ENCODE measurements around the gene HELZ. TPM values are rescaled to one million over a fixed set of nuclear protein-coding genes. Genes with fewer than 3 reads are reported as not detected.

Gene HELZ
- total RNA-seq, 1 donor from 2014 or later: 53.4 TPM

GRCh38 chr17:67285360-67285759 lies 40.4 kb upstream of the HELZ start:
- FAIRE-seq: no peak
- Mint-ChIP-seq H3K4me1 (ENCODE audit: low read depth, unreplicated experiment) (peaks cover under 1% of the 10 kb centered on the region), H3K9me3 (ENCODE audit: unreplicated experiment) (no peaks in the 10 kb centered on the region)

GRCh38 chr17:67283731-67284516 lies 38.9 kb upstream of the HELZ start:
- Mint-ChIP-seq H3K4me1 (ENCODE audit: low read depth, unreplicated experiment) (peaks cover 4% of the 10 kb centered on the region), H3K27me3 (ENCODE audit: low read depth, unreplicated experiment) (no peaks in the 10 kb centered on the region), H3K9me3 (ENCODE audit: unreplicated experiment) (no peaks in the 10 kb centered on the region), H3K4me3 (ENCODE audit: unreplicated experiment) (no peak overlapping the region), H3K27ac (ENCODE audit: unreplicated experiment) (no peak overlapping the region), H3K36me3 (ENCODE audit: low read depth, unreplicated experiment) (peaks cover 1% of the 10 kb centered on the region)
- Histone ChIP-seq H3K9ac (ENCODE audit: low read length) (no peak overlapping the region), H3K27ac (ENCODE audit: low read depth, low read length) (no peak overlapping the region), H3K4me2 (ENCODE audit: low read length) (no peak overlapping the region), H3K4me1 (ENCODE audit: insufficient read depth, low read length) (no peaks in the 10 kb centered on the region), H3K79me2 (ENCODE audit: insufficient read depth, low read length) (no peaks in the 10 kb centered on the region), H3K36me3 (ENCODE audit: insufficient read depth, low read length) (no peaks in the 10 kb centered on the region), H3K4me3 (ENCODE audit: insufficient read depth, low read depth, low read length) (no peak overlapping the region), H4K20me1 (ENCODE audit: insufficient read depth, low read length) (no peaks in the 10 kb centered on the region), H3K9me3 (ENCODE audit: insufficient read depth, low read depth, low read length) (no peaks in the 10 kb centered on the region), H3K27me3 (ENCODE audit: insufficient read depth, low read length) (no peaks in the 10 kb centered on the region), H2AFZ (ENCODE audit: low read depth, low read length) (no peak overlapping the region)
- no peak for FAIRE-seq
- no peak for DNase-seq (ENCODE audit: low read depth)
- no peak for TF ChIP-seq CTCF (IDR thresholded peaks at IDR 0.05; ENCODE audit: insufficient read depth, low read depth, low read length)
- no peak for TF ChIP-seq EZH2 (IDR thresholded peaks at IDR 0.05; ENCODE audit: insufficient read depth, low read length)

More at GRCh38 chr17:67285360-67285759, 40.4 kb upstream of the HELZ start:
- no peak overlapping the region for H3K27ac ChIP-seq (ENCODE audit: low read depth, low read length)
- H4K20me1 ChIP-seq (ENCODE audit: insufficient read depth, low read length): no peaks in the 10 kb centered on the region
- no peaks in the 10 kb centered on the region for H3K9me3 ChIP-seq (ENCODE audit: insufficient read depth, low read depth, low read length)
- H3K4me3 ChIP-seq (ENCODE audit: insufficient read depth, low read depth, low read length): no peak overlapping the region
- H3K4me2 ChIP-seq (ENCODE audit: low read length): no peak overlapping the region
- H3K4me3 Mint-ChIP-seq (ENCODE audit: unreplicated experiment): no peak overlapping the region
- no peaks in the 10 kb centered on the region for H3K4me1 ChIP-seq (ENCODE audit: insufficient read depth, low read length)
- DNase-seq (ENCODE audit: low read depth): no peak
- no peaks in the 10 kb centered on the region for H3K27me3 ChIP-seq (ENCODE audit: insufficient read depth, low read length)
- no peak overlapping the region for H2AFZ ChIP-seq (ENCODE audit: low read depth, low read length)
- no peaks in the 10 kb centered on the region for H3K79me2 ChIP-seq (ENCODE audit: insufficient read depth, low read length)
- peaks cover 1% of the 10 kb centered on the region for H3K36me3 Mint-ChIP-seq (ENCODE audit: low read depth, unreplicated experiment)
- H3K27ac Mint-ChIP-seq (ENCODE audit: unreplicated experiment): no peak overlapping the region
- no peak overlapping the region for H3K9ac ChIP-seq (ENCODE audit: low read length)
- H3K27me3 Mint-ChIP-seq (ENCODE audit: low read depth, unreplicated experiment): no peaks in the 10 kb centered on the region
- TF ChIP-seq EZH2 (IDR thresholded peaks at IDR 0.05; ENCODE audit: insufficient read depth, low read length): no peak
- no peak for TF ChIP-seq CTCF (IDR thresholded peaks at IDR 0.05; ENCODE audit: insufficient read depth, low read depth, low read length)
- H3K36me3 ChIP-seq (ENCODE audit: insufficient read depth, low read length): no peaks in the 10 kb centered on the region

- H3K4me3 ChIP-seq (ENCODE audit: insufficient read depth, low read depth, low read length): no peak overlapping the region
- no peak overlapping the region for H3K27ac Mint-ChIP-seq (ENCODE audit: unreplicated experiment)
- no peaks in the 10 kb centered on the region for H3K4me1 ChIP-seq (ENCODE audit: insufficient read depth, low read length)
- H2AFZ ChIP-seq (ENCODE audit: low read depth, low read length): no peak overlapping the region
- no peak overlapping the region for H3K9ac ChIP-seq (ENCODE audit: low read length)
- no peaks in the 10 kb centered on the region for H4K20me1 ChIP-seq (ENCODE audit: insufficient read depth, low read length)
- DNase-seq (ENCODE audit: low read depth) (no peak), FAIRE-seq (no peak)
- no peaks in the 10 kb centered on the region for H3K9me3 Mint-ChIP-seq (ENCODE audit: unreplicated experiment)
- H3K4me3 Mint-ChIP-seq (ENCODE audit: unreplicated experiment): no peak overlapping the region
- no peak for TF ChIP-seq EZH2 (IDR thresholded peaks at IDR 0.05; ENCODE audit: insufficient read depth, low read length)
- TF ChIP-seq CTCF (IDR thresholded peaks at IDR 0.05; ENCODE audit: insufficient read depth, low read depth, low read length): no peak
- H3K9me3 ChIP-seq (ENCODE audit: insufficient read depth, low read depth, low read length): no peaks in the 10 kb centered on the region
- H3K27ac ChIP-seq (ENCODE audit: low read depth, low read length): no peak overlapping the region
- peaks cover 1% of the 10 kb centered on the region for H3K36me3 Mint-ChIP-seq (ENCODE audit: low read depth, unreplicated experiment)
- H3K79me2 ChIP-seq (ENCODE audit: insufficient read depth, low read length): no peaks in the 10 kb centered on the region
- H3K27me3 Mint-ChIP-seq (ENCODE audit: low read depth, unreplicated experiment): no peaks in the 10 kb centered on the region
- H3K36me3 ChIP-seq (ENCODE audit: insufficient read depth, low read length): no peaks in the 10 kb centered on the region
- H3K4me2 ChIP-seq (ENCODE audit: low read length): no peak overlapping the region
- H3K4me1 Mint-ChIP-seq (ENCODE audit: low read depth, unreplicated experiment): peaks cover 4% of the 10 kb centered on the region
- H3K27me3 ChIP-seq (ENCODE audit: insufficient read depth, low read length): no peaks in the 10 kb centered on the region
These were observed 36.7 kb upstream of the HELZ start for GRCh38 chr17:67281743-67282142.
